ENCODE measurements around the gene POU2F1.
A peak's percentile ranks its signal among the peaks of the same experiment; 100 is the strongest.

Gene POU2F1

DNA sequence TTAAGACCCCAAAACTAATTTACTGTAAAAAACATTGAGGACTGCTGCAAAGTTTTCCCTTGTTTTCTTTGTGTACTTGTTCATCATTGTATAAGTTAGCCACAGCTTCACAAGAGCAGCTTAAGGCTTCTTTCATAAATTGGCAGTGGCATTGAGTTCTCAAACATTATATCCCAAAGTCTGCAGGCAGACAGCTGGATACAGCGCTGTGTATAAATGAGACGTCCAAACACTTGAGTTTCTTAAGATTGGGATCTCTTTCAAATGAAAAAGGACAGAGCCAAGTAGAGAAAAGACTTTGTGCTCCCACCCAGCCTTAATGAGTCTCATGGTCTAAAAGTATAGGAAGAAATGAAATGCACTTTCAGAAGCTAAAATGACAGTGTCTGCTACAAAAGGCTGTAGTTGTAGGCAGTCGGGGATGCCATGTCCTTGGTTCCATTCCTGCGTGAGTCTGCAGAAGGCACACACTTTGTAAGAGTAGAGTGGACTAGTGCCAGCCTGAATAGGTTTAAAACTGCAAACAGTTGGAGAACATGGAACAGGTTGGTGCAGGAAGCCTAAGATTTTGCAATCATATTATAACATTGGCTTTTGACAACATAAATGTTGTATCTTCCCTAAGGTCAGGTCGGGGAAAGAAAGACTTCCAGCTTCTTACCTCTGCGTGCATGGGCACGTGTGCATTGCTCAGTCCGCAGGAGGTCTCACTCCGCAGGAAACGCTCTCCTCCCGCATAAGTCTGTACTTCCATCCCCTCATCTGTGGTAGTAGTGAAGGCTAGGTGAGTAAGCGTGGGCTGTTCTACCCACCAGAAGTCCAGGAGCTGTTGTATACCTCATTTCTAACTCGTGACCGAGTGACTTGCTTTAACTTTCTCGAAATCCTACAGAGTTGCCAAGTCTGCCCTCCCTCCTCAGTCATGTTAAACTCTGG is 203.3 kb downstream of the POU2F1 start:
- no peak for DNase-seq (ENCODE audit: low spot score)

DNA sequence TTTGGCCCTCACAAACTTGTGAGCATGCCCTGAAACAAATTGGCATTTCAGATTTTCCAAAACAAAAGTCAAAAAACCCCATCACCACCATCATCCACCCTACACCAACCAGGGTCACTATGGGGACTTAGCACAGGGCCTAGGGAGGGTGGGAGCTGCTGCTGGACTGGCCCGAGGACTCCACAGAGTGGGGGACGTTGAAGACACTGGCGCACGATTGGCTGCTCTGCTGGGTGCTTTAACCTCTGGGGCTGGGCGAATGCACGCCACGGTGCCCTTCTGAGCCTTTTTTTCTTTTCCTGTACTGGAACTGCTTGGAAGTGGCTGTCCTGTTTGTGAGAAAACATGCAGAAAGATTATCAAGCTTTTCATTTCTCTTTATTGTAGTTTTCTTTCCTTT is 204.8 kb downstream of the POU2F1 start:
- no peak for DNase-seq (ENCODE audit: low spot score)

GRCh38 chr1:167426716-167427115 is 206.0 kb downstream of the POU2F1 start:
- DNase-seq (ENCODE audit: low spot score), result no peak

GRCh38 chr1:167427848-167428247 is 207.2 kb downstream of the POU2F1 start:
- DNase-seq (ENCODE audit: low spot score), result no peak

- no peak for DNase-seq (ENCODE audit: low spot score)
Observed at GRCh38 chr1:167428395-167428794, 207.7 kb downstream of the POU2F1 start.

DNA sequence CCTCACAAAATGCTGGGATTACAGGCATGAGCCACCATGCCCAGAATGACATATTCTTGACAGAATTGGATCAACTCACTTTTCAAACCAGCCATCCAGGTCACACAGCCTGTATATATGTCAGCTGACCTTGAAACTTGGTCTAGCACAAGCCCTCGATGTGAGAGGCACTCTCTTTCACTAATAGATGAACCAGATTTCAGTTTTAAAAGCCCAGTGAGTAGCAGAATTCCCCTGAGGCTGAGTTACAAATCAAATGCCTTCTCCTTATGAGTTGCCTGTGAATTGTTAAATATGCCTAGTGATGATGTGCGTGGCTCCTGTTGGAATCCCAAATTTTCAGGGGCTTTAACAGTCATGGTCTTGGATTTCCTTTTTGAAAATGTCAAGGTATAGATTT is 208.9 kb downstream of the POU2F1 start:
- no peak for DNase-seq (ENCODE audit: low spot score)

DNA sequence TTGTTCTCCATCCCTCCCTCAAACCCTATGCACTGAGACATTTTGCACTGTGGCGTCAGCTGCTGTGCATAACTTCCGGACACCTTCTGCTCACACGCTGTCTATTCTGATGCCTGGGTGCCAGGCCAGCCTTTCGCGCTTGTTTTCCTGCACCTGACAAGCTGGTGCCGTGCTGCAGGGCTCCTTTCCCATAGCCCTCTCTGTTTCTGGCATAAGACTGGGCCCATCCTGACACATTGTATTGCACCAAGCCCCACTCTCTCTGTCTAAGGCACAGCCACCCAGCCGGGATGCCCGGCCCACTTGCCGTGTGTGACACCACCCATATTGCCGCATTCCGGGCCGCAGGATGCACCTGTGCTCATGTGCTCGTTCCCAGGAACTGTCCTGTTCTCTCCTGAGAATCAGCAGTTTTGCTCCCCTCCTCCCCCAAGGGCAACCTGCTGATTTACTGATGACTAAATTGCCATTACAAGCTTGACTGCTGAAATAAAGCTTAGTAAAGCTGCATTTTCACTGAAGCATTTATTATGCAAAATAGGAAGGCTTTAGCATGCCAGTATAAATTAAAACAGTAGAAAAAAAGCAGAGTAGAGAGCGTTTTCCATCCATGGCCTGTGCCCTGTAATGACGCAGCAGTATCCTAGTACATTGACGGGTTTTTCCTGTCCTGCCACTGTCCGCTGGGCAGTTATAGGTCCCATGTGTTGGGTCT is 209.6 kb downstream of the POU2F1 start:
- DNase-seq (ENCODE audit: low spot score), result no peak

- DNase-seq (ENCODE audit: low spot score), result no peak
Observed at GRCh38 chr1:167430849-167431242, 210.2 kb downstream of the POU2F1 start.

- no peak for DNase-seq (ENCODE audit: low spot score)
Observed at GRCh38 chr1:167431261-167431908, 210.7 kb downstream of the POU2F1 start.

DNA sequence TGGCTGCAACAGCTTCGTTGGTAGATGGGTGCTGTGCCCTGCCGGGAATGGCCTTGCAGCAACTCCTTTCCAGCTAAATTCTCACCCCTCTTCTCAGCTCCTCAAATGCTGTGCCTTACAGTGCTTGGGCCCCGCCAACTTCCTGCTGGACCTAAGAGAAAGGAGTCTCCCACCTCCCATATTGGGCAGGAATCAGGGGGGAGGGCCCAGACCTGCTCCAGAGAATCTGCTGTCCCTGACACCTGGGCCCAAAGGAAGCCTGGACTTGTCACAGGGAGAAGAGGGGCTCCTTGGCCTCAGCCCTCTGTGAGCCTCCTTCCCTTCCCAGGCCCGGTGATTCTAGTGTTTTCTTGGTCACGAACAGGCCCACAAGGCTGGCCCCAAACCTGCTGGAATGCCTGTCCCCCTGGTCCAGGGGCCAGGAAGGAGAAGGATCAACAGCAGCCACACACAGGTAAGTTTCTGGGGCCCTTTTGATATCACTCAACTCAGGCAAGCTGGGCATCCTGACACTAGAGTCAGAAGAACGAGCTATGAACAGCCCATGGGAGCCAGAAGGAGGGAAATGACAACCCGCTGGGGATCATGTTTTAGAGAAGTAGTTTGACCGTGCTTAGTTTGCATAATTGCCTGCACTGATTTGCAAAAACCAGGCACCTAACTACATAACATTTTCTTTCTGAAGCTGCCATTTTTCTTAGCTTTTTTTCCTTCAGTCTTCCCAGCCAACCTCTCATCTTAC is 211.4 kb downstream of the POU2F1 start:
- DNase-seq (ENCODE audit: low spot score), result no peak

- no peak for DNase-seq (ENCODE audit: low spot score)
Observed at GRCh38 chr1:167432780-167433179, 212.1 kb downstream of the POU2F1 start.

- no peak for DNase-seq (ENCODE audit: low spot score)
Observed at GRCh38 chr1:167433884-167434283, 213.2 kb downstream of the POU2F1 start.

DNA sequence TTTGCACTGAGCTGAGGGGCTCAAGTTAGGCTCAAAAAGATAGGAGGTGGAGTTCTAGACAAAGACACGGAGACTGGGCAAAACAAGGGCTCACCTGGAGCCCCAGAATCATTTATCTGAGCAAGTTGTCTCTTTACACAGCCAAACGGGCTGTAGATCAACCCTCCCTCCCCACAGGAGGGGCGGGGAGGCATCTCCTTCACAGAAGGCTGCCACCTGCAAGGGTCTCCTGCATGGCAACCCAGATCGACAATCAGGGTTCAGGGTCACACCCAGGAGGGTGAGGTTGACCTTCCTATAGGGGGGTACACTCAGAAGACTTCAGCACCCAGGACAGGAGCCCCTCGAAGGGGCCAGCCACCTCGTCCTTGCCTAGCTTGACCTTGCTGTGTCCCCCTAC is 213.6 kb downstream of the POU2F1 start:
- no peak for DNase-seq (ENCODE audit: low spot score)

DNA sequence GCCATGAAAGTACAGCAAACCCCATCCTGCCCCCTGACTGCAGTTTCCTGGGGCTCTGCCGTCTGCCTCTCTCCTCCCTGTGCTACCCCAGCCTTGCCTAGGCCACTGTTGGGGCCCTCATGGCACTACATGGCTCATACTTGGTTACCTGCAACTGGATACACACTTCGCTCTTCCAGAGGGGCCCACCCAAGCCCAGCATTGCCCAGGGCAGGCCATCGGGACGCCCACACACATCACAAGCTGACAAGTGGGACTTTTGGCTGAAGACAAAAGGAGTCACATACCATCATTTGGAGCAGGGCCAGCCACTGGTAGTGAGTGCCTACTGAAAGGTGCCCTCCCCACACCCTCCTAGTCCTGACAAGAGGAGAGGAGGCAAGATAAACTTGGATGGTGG is 214.8 kb downstream of the POU2F1 start:
- DNase-seq (ENCODE audit: low spot score), result no peak

DNA sequence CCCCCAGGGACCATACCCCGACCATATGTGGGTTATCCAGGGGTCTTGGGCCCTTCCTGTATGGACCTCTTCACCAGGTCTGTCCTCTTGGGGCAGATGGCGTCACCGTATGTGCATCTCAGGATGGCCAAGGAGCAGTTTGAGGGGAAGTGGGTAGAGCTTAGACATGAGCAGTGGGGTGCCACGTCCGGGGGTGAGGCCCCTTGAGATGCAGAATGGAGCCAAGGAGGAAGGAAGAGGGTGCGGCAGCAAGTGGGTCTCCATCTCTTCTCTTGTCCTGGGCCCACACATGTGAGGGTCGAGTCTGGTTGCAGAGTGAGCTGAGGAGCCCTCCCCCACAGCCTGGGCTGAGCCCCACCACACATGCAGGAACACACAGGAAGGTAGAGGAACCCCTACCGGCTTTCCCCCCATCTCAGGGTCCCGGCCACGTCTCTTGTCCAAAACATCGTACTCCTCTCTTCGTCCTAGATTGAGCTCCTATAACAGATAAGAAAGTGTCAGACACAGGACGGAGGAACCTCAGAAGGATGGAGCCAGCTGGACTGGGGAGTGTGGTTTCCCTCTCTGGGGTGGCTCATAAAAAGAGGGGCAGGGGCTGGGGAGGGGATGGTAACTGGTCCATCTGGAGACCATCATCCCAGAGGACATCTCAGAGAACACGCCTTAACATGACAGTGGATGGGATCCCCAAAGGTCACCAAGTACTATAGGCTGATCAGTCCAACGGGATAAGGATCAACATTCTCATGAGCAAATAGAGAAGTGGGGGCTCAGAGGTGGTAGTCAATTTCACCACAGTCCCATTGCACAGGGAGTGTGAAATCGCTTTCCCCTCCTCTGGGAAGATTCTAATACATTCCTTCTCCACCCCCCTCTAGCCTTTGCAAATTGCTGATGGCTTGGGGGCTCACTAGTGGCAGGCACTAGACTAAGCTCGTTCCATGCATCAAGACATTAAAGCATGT is 217.8 kb downstream of the POU2F1 start:
- DNase-seq (ENCODE audit: low spot score), result no peak

DNA sequence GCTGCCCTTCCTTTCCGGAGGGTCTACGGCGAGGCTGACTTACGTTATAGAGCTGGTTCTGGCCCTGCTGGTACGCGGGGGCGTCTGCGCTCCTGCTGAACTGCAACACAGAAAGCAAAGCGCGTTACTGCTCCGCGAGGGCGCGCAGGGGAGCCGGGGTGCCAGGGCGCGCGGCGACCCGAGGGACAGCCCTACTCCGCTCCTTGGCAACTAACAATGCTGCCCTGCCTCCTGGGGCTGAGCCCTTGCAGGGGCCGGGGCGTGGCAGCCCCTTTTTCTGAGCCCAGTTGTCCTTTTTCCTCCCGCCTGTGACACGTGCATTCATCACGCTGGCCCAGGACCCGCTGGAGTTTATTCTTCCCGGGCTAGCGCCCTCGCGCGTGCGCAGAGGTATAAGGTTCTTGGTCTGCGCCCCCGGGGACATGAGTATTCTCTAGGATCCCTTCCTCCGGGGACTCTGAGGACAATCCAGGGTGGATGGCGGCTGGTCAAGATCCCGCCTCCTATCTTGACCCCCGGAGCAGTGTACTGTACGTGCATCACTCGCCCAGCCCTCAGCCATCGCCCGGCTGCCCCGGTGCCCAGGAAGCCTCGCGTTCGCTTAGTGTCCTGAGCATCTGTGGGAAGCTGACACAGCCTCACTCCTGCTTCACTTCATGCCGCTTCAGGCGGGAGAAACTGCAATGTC is 218.8 kb downstream of the POU2F1 start:
- peak; percentile 33 for DNase-seq (ENCODE audit: low spot score)

DNA sequence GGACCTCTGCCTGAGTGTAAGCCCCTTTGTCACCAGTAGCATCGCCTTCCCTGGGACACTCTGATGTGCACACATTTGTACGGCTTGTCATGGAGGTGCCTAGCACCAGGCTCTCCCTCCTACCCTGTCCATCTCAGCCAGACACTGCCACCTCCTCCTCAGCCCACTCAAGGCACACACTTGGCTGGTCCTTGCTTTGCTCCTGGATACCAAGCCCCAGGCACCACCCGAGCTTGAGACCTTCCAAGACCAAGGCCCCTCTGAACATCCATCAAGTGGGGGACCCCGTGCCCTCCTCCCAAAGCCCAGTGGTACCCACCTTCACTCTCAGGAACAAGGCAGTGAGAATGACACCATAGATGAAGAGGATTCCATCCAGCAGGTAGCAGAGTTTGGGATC is 219.7 kb downstream of the POU2F1 start:
- DNase-seq (ENCODE audit: low spot score), result no peak

GRCh38 chr1:167440776-167441175 is 220.1 kb downstream of the POU2F1 start:
- DNase-seq (ENCODE audit: low spot score), result no peak

DNA sequence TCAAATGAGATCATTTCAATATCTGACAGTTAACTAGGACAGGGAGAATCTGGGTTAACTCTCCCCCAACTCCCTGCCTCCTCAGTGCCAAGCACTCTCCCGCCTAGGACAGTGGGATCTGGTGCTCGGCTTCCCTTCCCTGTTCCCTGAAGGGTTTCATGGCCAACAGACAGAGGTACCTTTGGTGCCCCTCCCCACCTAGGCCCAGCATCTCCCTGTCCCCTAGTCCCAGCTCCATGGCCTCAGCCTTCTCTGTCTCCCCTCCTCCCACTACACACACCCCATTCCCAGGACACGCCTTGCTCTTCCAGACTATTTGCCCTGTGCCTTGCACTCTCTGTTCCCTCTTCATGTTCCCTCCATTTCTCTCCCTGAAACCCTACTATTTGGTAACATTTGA is 220.5 kb downstream of the POU2F1 start:
- no peak for DNase-seq (ENCODE audit: low spot score)

DNA sequence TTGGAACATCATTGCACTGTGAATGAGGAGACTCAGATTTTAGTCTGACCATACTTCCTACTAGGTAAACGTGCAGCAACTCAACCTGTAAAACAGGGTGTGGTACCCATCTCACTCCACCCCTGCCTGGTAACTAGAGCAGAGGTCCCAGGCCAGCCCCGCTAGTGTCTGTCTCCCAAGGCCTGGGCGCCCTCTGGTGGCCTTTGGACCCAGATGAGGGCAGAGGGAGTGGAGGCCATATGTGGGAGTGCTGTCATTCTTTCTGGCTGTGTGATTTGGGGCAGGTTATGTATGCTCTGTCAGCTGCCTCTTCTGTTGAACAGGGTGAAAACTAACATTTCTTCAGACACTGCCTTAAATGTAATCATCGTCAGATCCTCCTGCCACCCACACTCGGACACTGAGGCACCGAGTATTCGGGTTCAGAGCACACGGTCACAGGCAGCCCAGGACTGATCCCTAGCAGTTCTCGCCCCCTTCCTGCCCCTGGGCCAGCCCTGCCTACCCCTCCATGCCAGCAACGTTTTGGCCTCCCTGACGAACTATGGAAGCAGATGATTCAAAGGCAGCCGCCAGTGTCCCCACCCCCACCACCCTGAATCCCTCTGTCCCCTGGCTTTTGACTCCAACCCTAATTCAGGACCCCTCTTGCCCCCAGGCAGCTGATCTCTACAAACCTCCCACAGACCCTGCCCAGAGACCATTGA is 221.6 kb downstream of the POU2F1 start:
- DNase-seq (ENCODE audit: low spot score), result peak; percentile 89

Data from HuH-7.5 (cell line).